Measurements from ENCODE around the gene INHBA. TPM values are rescaled to one million over a fixed set of nuclear protein-coding genes. Genes with fewer than 3 reads are reported as not detected.
A peak's percentile ranks its signal among the peaks of the same experiment; 100 is the strongest.

The INHBA gene
- total RNA-seq, 1 donor = 65.2 TPM

GRCh38 chr7:41652267-41652666 is 50.6 kb downstream of the INHBA start:
- peak; percentile 25 for DNase-seq (ENCODE audit: low read depth)
- H3K4me3 ChIP-seq (ENCODE audit: low read depth, low read length) = no peak overlapping the region
- TF ChIP-seq, protein P1, sequence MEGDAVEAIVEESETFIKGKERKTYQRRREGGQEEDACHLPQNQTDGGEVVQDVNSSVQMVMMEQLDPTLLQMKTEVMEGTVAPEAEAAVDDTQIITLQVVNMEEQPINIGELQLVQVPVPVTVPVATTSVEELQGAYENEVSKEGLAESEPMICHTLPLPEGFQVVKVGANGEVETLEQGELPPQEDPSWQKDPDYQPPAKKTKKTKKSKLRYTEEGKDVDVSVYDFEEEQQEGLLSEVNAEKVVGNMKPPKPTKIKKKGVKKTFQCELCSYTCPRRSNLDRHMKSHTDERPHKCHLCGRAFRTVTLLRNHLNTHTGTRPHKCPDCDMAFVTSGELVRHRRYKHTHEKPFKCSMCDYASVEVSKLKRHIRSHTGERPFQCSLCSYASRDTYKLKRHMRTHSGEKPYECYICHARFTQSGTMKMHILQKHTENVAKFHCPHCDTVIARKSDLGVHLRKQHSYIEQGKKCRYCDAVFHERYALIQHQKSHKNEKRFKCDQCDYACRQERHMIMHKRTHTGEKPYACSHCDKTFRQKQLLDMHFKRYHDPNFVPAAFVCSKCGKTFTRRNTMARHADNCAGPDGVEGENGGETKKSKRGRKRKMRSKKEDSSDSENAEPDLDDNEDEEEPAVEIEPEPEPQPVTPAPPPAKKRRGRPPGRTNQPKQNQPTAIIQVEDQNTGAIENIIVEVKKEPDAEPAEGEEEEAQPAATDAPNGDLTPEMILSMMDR (IDR thresholded peaks at IDR 0.05; ENCODE audit: insufficient read depth, low read depth, low read length) = no peak

GRCh38 chr7:41648501-41648900 is 54.4 kb downstream of the INHBA start:
- TF ChIP-seq, protein P1 (IDR thresholded peaks at IDR 0.05; ENCODE audit: insufficient read depth, low read depth, low read length) = no peak
- H3K4me3 ChIP-seq (ENCODE audit: low read depth, low read length) = no peak overlapping the region
- DNase-seq (ENCODE audit: low read depth) = peak; percentile 12

- H3K4me3 ChIP-seq (ENCODE audit: low read depth, low read length) = no peak overlapping the region
- DNase-seq (ENCODE audit: low read depth) = no peak
- TF ChIP-seq, protein P1 (IDR thresholded peaks at IDR 0.05; ENCODE audit: insufficient read depth, low read depth, low read length) = no peak
Measured at GRCh38 chr7:41643616-41644015, 59.3 kb downstream of the INHBA start.

DNA sequence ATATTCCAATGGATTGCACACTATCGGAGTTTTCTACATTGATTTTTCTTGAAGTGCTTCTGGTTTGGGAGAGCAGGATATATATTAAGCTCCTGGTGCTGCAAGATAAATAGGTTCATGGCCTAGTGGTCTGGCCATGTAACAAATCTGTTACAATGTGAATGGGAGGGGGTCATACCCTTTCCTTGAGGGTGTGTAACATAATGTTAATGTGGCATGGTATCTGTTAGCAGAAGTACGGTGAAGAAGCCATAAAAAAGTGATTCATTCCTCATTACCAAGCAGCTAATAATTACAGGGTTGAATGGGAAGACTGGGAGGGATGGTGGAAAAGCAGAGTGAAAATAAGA is 61.2 kb downstream of the INHBA start:
- no peak overlapping the region for H3K4me3 ChIP-seq (ENCODE audit: low read depth, low read length)
- TF ChIP-seq, protein P1 (IDR thresholded peaks at IDR 0.05; ENCODE audit: insufficient read depth, low read depth, low read length) = no peak
- no peak for DNase-seq (ENCODE audit: low read depth)

- TF ChIP-seq, protein P1 (IDR thresholded peaks at IDR 0.05; ENCODE audit: insufficient read depth, low read depth, low read length) = no peak
- no peak for DNase-seq (ENCODE audit: low read depth)
- no peak overlapping the region for H3K4me3 ChIP-seq (ENCODE audit: low read depth, low read length)
Measured at GRCh38 chr7:41641011-41641664, 61.8 kb downstream of the INHBA start.

DNA sequence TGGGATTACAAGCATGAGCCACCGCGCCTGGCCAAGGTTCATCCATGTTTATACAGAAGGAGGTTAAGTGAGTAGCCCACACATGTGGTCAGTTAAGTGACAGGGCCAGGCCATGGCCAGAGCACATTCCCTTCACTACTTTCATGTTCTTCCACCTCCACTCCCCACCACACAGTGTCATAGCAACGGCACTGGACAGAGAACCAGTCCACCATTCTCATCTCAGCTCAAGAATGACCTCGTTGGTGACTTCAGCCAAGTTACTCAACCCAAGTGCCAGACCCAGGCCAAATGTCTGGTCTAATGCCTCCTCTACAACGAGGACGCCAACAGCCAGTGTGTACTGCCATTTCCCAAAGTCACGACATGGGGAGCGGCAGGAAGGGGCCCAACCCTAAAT is 62.4 kb downstream of the INHBA start:
- no peak for DNase-seq (ENCODE audit: low read depth)
- H3K4me3 ChIP-seq (ENCODE audit: low read depth, low read length) = no peak overlapping the region
- TF ChIP-seq, protein P1 (IDR thresholded peaks at IDR 0.05; ENCODE audit: insufficient read depth, low read depth, low read length) = no peak

DNA sequence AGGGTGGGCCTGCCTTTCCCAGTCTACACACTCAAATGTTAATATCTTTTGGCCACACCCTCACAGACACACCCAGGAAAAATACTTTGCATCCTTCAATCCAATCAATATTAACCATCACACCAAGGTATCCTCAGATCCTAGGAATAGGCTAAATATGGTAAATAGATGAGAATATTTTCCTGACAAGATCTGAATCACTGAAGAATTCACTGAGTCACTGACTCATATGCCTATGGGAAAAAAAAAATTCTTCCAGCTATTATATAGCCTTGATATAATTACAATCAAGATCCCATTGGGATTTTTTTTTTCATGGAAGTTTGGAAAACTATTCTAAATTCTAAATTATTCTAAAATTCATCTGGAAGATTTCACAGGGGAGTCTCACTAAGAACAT is 65.8 kb downstream of the INHBA start:
- DNase-seq (ENCODE audit: low read depth) = no peak

More for the DNA sequence above, 65.8 kb downstream of the INHBA start:
- TF ChIP-seq, protein P1 (IDR thresholded peaks at IDR 0.05; ENCODE audit: insufficient read depth, low read depth, low read length) = no peak
- H3K4me3 ChIP-seq (ENCODE audit: low read depth, low read length) = no peak overlapping the region

All from fibroblast of villous mesenchyme (primary cell).